Ecto neural progenitor cell (in vitro differentiated cells): ENCODE measurements around the gene TTC21A.

Experiments used
- DNase-seq: peaks from one replicate; pipeline ENCODE4 v3.0.0-alpha.2; 2018; ENCODE audit warnings: low spot score

The TTC21A gene

GRCh38 chr3:39121621-39122020, 14.1 kb downstream of the TTC21A start:
- DNase-seq, result no peak

GRCh38 chr3:39122813-39123212, 15.3 kb downstream of the TTC21A start:
- DNase-seq, result no peak

GRCh38 chr3:39124876-39125840, 17.7 kb downstream of the TTC21A start:
- no peak for DNase-seq

GRCh38 chr3:39125841-39126500, 18.5 kb downstream of the TTC21A start:
- no peak for DNase-seq

GRCh38 chr3:39126532-39127071, 19.1 kb downstream of the TTC21A start:
- no peak for DNase-seq

- DNase-seq, result no peak
Observed at GRCh38 chr3:39127269-39127907, 19.9 kb downstream of the TTC21A start.

GRCh38 chr3:39127908-39128304, 20.4 kb downstream of the TTC21A start:
- DNase-seq, result no peak

- no peak for DNase-seq
Observed at GRCh38 chr3:39128951-39129350, 21.5 kb downstream of the TTC21A start.

GRCh38 chr3:39130026-39130425, 22.5 kb downstream of the TTC21A start:
- DNase-seq, result no peak

GRCh38 chr3:39130693-39131265, 23.3 kb downstream of the TTC21A start:
- DNase-seq, result no peak

- no peak for DNase-seq
Observed at GRCh38 chr3:39132096-39133092, 24.9 kb downstream of the TTC21A start.

GRCh38 chr3:39133093-39133490, 25.6 kb downstream of the TTC21A start:
- no peak for DNase-seq

- no peak for DNase-seq
Observed at GRCh38 chr3:39133822-39134221, 26.3 kb downstream of the TTC21A start.

GRCh38 chr3:39134305-39134704, 26.8 kb downstream of the TTC21A start:
- no peak for DNase-seq

- DNase-seq, result no peak
Observed at GRCh38 chr3:39135170-39135805, 27.8 kb downstream of the TTC21A start.

- DNase-seq, result no peak
Observed at GRCh38 chr3:39136533-39137434, 29.3 kb downstream of the TTC21A start.

GRCh38 chr3:39137435-39137936, 30.0 kb downstream of the TTC21A start:
- DNase-seq, result no peak

GRCh38 chr3:39137991-39138803, 30.7 kb downstream of the TTC21A start:
- no peak for DNase-seq
